Astrocyte (in vitro differentiated cells and primary cell): Measurements from ENCODE around the gene KCNJ1. TPM values are rescaled to one million over a fixed set of nuclear protein-coding genes. Genes with fewer than 3 reads are reported as not detected.

Source experiments
- DNase-seq: peaks from one replicate; pipeline ENCODE4 v3.0.0-alpha.2; 2010; ENCODE audit warnings: low read depth
- FAIRE-seq: peaks from 2 replicates; lab custom pipeline; 2011; peaks lifted over from hg19 to GRCh38; lab: Jason Lieb, UNC
- H2AFZ ChIP-seq: 2 replicates; pipeline ENCODE4 v1.6.0; 2012; ENCODE audit warnings: low read depth, low read length, inconsistent platforms
- H3K27ac ChIP-seq: 2 replicates; pipeline ENCODE4 v1.5.1; 2011; ENCODE audit warnings: low read depth, low read length, inconsistent platforms
- H3K27me3 ChIP-seq: 2 replicates; pipeline ENCODE4 v1.6.0; 2011; ENCODE audit warnings: low read length, inconsistent platforms; ENCODE audit not compliant: insufficient read depth
- H3K36me3 ChIP-seq: 2 replicates; pipeline ENCODE4 v1.5.1; 2011; ENCODE audit warnings: low read length, inconsistent platforms; ENCODE audit not compliant: insufficient read depth
- H3K4me1 ChIP-seq: 2 replicates; pipeline ENCODE4 v1.5.1; 2011; ENCODE audit warnings: low read length, inconsistent platforms; ENCODE audit not compliant: insufficient read depth
- H3K4me2 ChIP-seq: 2 replicates; pipeline ENCODE4 v1.6.0; 2012; ENCODE audit warnings: low read length, inconsistent platforms
- H3K4me3 ChIP-seq: 2 replicates; pipeline ENCODE4 v1.5.1; 2011; ENCODE audit warnings: low read depth, mild to moderate bottlenecking, low read length, inconsistent platforms; ENCODE audit not compliant: insufficient read depth
- H3K79me2 ChIP-seq: 2 replicates; pipeline ENCODE4 v1.6.0; 2012; ENCODE audit warnings: mild to moderate bottlenecking, low read length, inconsistent platforms; ENCODE audit not compliant: insufficient read depth
- H3K9ac ChIP-seq: 2 replicates; pipeline ENCODE4 v1.6.0; 2012; ENCODE audit warnings: mild to moderate bottlenecking, low read length, inconsistent platforms
- H3K9me3 ChIP-seq: 2 replicates; pipeline ENCODE4 v1.5.1; 2012; ENCODE audit warnings: low read depth, mild to moderate bottlenecking, low read length, inconsistent platforms; ENCODE audit not compliant: insufficient read depth
- H4K20me1 ChIP-seq: 2 replicates; pipeline ENCODE4 v1.6.0; 2012; ENCODE audit warnings: low read length, inconsistent platforms; ENCODE audit not compliant: insufficient read depth
- H3K27ac Mint-ChIP-seq: one replicate; pipeline ENCODE4 v1.8.0; 2021; ENCODE audit warnings: mild to moderate bottlenecking, mixed read lengths; ENCODE audit not compliant: unreplicated experiment
- H3K27me3 Mint-ChIP-seq: one replicate; pipeline ENCODE4 v1.8.0; 2021; ENCODE audit warnings: low read depth, mixed read lengths; ENCODE audit not compliant: unreplicated experiment
- H3K36me3 Mint-ChIP-seq: one replicate; pipeline ENCODE4 v1.8.0; 2021; ENCODE audit warnings: low read depth, mixed read lengths; ENCODE audit not compliant: unreplicated experiment
- H3K4me1 Mint-ChIP-seq: one replicate; pipeline ENCODE4 v1.8.0; 2021; ENCODE audit warnings: low read depth, mixed read lengths; ENCODE audit not compliant: unreplicated experiment
- H3K4me3 Mint-ChIP-seq: one replicate; pipeline ENCODE4 v1.8.0; 2021; ENCODE audit warnings: mild to moderate bottlenecking, moderate library complexity, mixed read lengths; ENCODE audit not compliant: unreplicated experiment
- H3K9me3 Mint-ChIP-seq: one replicate; pipeline ENCODE4 v1.8.0; 2021; ENCODE audit warnings: mild to moderate bottlenecking, mixed read lengths; ENCODE audit not compliant: unreplicated experiment
- CTCF ChIP-seq: IDR thresholded peaks from 2 replicates; pipeline ENCODE4 v1.5.1; 2011; ENCODE audit warnings: low read depth, mild to moderate bottlenecking, inconsistent platforms, low read length, moderate library complexity; ENCODE audit not compliant: insufficient read depth
- EZH2 ChIP-seq: IDR thresholded peaks from 2 replicates; pipeline ENCODE4 v1.6.1; 2012; ENCODE audit warnings: mild to moderate bottlenecking, low read length, inconsistent platforms; ENCODE audit not compliant: insufficient read depth
- total RNA-seq: library from RNA; stranded (reverse); gene quantifications from 2 replicates; pipeline ENCODE4 v1.2.1, GENCODE V29; 2021

The KCNJ1 gene
- total RNA-seq, 1 donor from 2014 or later = not detected

- peak; percentile 85 for FAIRE-seq
- Histone ChIP-seq H2AFZ (no peak overlapping the region), H3K4me1 (peaks cover 20% of the 10 kb centered on the region), H3K4me2 (peak overlapping the region; percentile 21), H3K27me3 (peaks cover 2% of the 10 kb centered on the region), H3K9ac (no peak overlapping the region), H3K79me2 (no peaks in the 10 kb centered on the region), H3K4me3 (no peak overlapping the region), H3K9me3 (no peaks in the 10 kb centered on the region), H3K36me3 (no peaks in the 10 kb centered on the region), H4K20me1 (no peaks in the 10 kb centered on the region), H3K27ac (peak overlapping the region; percentile 1)
- peaks cover 15% of the 10 kb centered on the region for H3K4me1 Mint-ChIP-seq
- H3K27ac Mint-ChIP-seq = peak overlapping the region; percentile 64
- no peaks in the 10 kb centered on the region for H3K27me3 Mint-ChIP-seq
- H3K9me3 Mint-ChIP-seq = no peaks in the 10 kb centered on the region
- no peak overlapping the region for H3K4me3 Mint-ChIP-seq
- H3K36me3 Mint-ChIP-seq = no peaks in the 10 kb centered on the region
- TF ChIP-seq CTCF = no peak
- no peak for TF ChIP-seq EZH2
- peak; percentile 61 for DNase-seq
Observed at GRCh38 chr11:128862908-128863660, 4.0 kb downstream of the KCNJ1 start.

GRCh38 chr11:128862406-128862805, 4.7 kb downstream of the KCNJ1 start:
- TF ChIP-seq EZH2 (no peak), CTCF (no peak)
- Histone ChIP-seq H3K4me1 (peaks cover 20% of the 10 kb centered on the region), H2AFZ (no peak overlapping the region), H3K4me2 (no peak overlapping the region), H3K27ac (no peak overlapping the region), H3K27me3 (peaks cover 2% of the 10 kb centered on the region), H3K9ac (no peak overlapping the region), H3K36me3 (no peaks in the 10 kb centered on the region), H3K9me3 (no peaks in the 10 kb centered on the region), H4K20me1 (no peaks in the 10 kb centered on the region), H3K79me2 (no peaks in the 10 kb centered on the region), H3K4me3 (no peak overlapping the region)
- Mint-ChIP-seq H3K4me1 (peaks cover 15% of the 10 kb centered on the region), H3K9me3 (no peaks in the 10 kb centered on the region), H3K27ac (no peak overlapping the region), H3K27me3 (peaks cover under 1% of the 10 kb centered on the region), H3K36me3 (no peaks in the 10 kb centered on the region), H3K4me3 (no peak overlapping the region)
- no peak for FAIRE-seq
- no peak for DNase-seq
